WTC11 (cell line): ENCODE measurements around the gene MICAL3. TPM values are rescaled to one million over a fixed set of nuclear protein-coding genes. Genes with fewer than 3 reads are reported as not detected.

Experiments
- ATAC-seq: fragments of 200-7000 bp; cut with Tn5 transposase; 2 replicates; pipeline ENCODE4 v1.10.0; 2021; ENCODE audit warnings: mild to moderate bottlenecking, moderate library complexity
- CTCF ChIA-PET: fragments of 300-600 bp; sonication (Branson Sonifier 250); formaldehyde crosslinking; loops from one replicate; lab custom pipeline; 2021; ENCODE audit warnings: antibody characterized with exemption; lab: Charles Lee
- POLR2A ChIA-PET: fragments of 350-600 bp; sonication (Branson Sonifier 250); formaldehyde crosslinking; loops from one replicate; lab custom pipeline; 2021; ENCODE audit warnings: antibody characterized with exemption; lab: Charles Lee
- DNase-seq: peaks from one replicate; pipeline ENCODE4 v3.0.0; 2021; ENCODE audit warnings: low spot score
- H3K27ac Mint-ChIP-seq: 2 replicates; pipeline ENCODE4 v1.8.0; 2021; ENCODE audit warnings: mixed read lengths
- H3K27me3 Mint-ChIP-seq: 2 replicates; pipeline ENCODE4 v1.8.0; 2021; ENCODE audit warnings: low read depth, mild to moderate bottlenecking, moderate library complexity, mixed read lengths
- H3K36me3 Mint-ChIP-seq: 2 replicates; pipeline ENCODE4 v1.8.0; 2021; ENCODE audit warnings: mixed read lengths
- H3K4me1 Mint-ChIP-seq: 2 replicates; pipeline ENCODE4 v1.8.0; 2022; ENCODE audit warnings: mixed read lengths
- H3K4me3 Mint-ChIP-seq: 2 replicates; pipeline ENCODE4 v1.8.0; 2021; ENCODE audit warnings: mild to moderate bottlenecking, moderate library complexity, mixed read lengths
- H3K9me3 Mint-ChIP-seq: 2 replicates; pipeline ENCODE4 v1.8.0; 2021; ENCODE audit warnings: mixed read lengths
- CREB1 ChIP-seq: sonication (generic); formaldehyde crosslinking; IDR thresholded peaks from 2 replicates; pipeline ENCODE4 v1.8.0; 2023; ENCODE audit warnings: mild to moderate bottlenecking, missing genetic modification reagents
- CREM ChIP-seq: sonication (generic); formaldehyde crosslinking; IDR thresholded peaks from 2 replicates; pipeline ENCODE4 v1.8.1; 2022; ENCODE audit warnings: mild to moderate bottlenecking, missing genetic modification reagents, moderate library complexity
- ELF4 ChIP-seq: sonication (generic); formaldehyde crosslinking; IDR thresholded peaks from 2 replicates; pipeline ENCODE4 v1.8.1; 2022; ENCODE audit warnings: low read depth, mild to moderate bottlenecking, moderate library complexity, missing genetic modification reagents
- ETV6 ChIP-seq: sonication (generic); formaldehyde crosslinking; IDR thresholded peaks from 2 replicates; pipeline ENCODE4 v1.8.1; 2022; ENCODE audit warnings: mild to moderate bottlenecking, missing genetic modification reagents
- FOXK1 ChIP-seq: sonication (generic); formaldehyde crosslinking; IDR thresholded peaks from 2 replicates; pipeline ENCODE4 v1.8.0; 2022; ENCODE audit warnings: mild to moderate bottlenecking, moderate library complexity, missing genetic modification reagents
- HMGA2 ChIP-seq: fragments of 250-450 bp; sonication (Bioruptor Pico); IDR thresholded peaks from 2 replicates; pipeline ENCODE4 v1.4.0; 2021; ENCODE audit warnings: mild to moderate bottlenecking, moderate library complexity
- KAT7 ChIP-seq: sonication (generic); formaldehyde crosslinking; IDR thresholded peaks from 2 replicates; pipeline ENCODE4 v1.8.1; 2023; ENCODE audit warnings: missing genetic modification reagents, mild to moderate bottlenecking, borderline replicate concordance
- NFYB ChIP-seq: sonication (generic); formaldehyde crosslinking; conservative IDR thresholded peaks from 2 replicates; pipeline ENCODE4 v1.8.0; 2022; ENCODE audit warnings: low read depth, missing genetic modification reagents
- SMAD3 ChIP-seq: sonication (generic); formaldehyde crosslinking; IDR thresholded peaks from 2 replicates; pipeline ENCODE4 v1.8.0; 2022; ENCODE audit warnings: missing genetic modification reagents, mild to moderate bottlenecking, borderline replicate concordance
- SOX15 ChIP-seq: fragments of 250-450 bp; sonication (Bioruptor Pico); IDR thresholded peaks from 2 replicates; pipeline ENCODE4 v1.9.0; 2021; ENCODE audit warnings: mild to moderate bottlenecking
- TEAD4 ChIP-seq: sonication (generic); formaldehyde crosslinking; IDR thresholded peaks from 2 replicates; pipeline ENCODE4 v1.8.0; 2022; ENCODE audit warnings: mild to moderate bottlenecking, missing genetic modification reagents
- ZNF138 ChIP-seq: sonication (generic); formaldehyde crosslinking; conservative IDR thresholded peaks from 2 replicates; pipeline ENCODE4 v1.8.1; 2022; ENCODE audit warnings: mild to moderate bottlenecking, moderate library complexity, missing genetic modification reagents
- total RNA-seq: library from RNA; stranded (reverse); gene quantifications from 3 replicates; pipeline ENCODE4 v1.2.3, GENCODE V29; 2021
- TF ChIP-seq, protein P1 (sequence below): fragments of 250-450 bp; sonication (Bioruptor Pico); conservative IDR thresholded peaks from 2 replicates; pipeline ENCODE4 v1.9.0; 2021; ENCODE audit warnings: mild to moderate bottlenecking
- TF ChIP-seq, protein P2 (sequence below): sonication (generic); formaldehyde crosslinking; IDR thresholded peaks from 2 replicates; pipeline ENCODE4 v1.8.1; 2023; ENCODE audit warnings: mild to moderate bottlenecking, moderate library complexity, missing genetic modification reagents
- TF ChIP-seq, protein P3 (sequence below): fragments of 250-450 bp; sonication (Bioruptor Pico); IDR thresholded peaks from 2 replicates; pipeline ENCODE4 v1.9.0; 2021; ENCODE audit warnings: mild to moderate bottlenecking, borderline replicate concordance
- TF ChIP-seq, protein P4 (sequence below): sonication (generic); formaldehyde crosslinking; conservative IDR thresholded peaks from 2 replicates; pipeline ENCODE4 v1.8.1; 2023; ENCODE audit warnings: mild to moderate bottlenecking, low read depth, missing genetic modification reagents, moderate library complexity
- TF ChIP-seq, protein P5 (sequence below): sonication (generic); formaldehyde crosslinking; conservative IDR thresholded peaks from 2 replicates; pipeline ENCODE4 v1.8.1; 2022; ENCODE audit warnings: mild to moderate bottlenecking, missing genetic modification reagents
- TF ChIP-seq, protein P6 (sequence below): fragments of 250-450 bp; sonication (Bioruptor Pico); IDR thresholded peaks from 2 replicates; pipeline ENCODE4 v1.9.0; 2021; ENCODE audit warnings: mild to moderate bottlenecking
- TF ChIP-seq, protein P7 (sequence below): fragments of 200-600 bp; IDR thresholded peaks from 2 replicates; pipeline ENCODE4 v1.8.0; 2022; ENCODE audit warnings: antibody characterized with exemption

The MICAL3 gene
- total RNA-seq, 1 experiment from 2014 or later = 41.2 TPM

DNA sequence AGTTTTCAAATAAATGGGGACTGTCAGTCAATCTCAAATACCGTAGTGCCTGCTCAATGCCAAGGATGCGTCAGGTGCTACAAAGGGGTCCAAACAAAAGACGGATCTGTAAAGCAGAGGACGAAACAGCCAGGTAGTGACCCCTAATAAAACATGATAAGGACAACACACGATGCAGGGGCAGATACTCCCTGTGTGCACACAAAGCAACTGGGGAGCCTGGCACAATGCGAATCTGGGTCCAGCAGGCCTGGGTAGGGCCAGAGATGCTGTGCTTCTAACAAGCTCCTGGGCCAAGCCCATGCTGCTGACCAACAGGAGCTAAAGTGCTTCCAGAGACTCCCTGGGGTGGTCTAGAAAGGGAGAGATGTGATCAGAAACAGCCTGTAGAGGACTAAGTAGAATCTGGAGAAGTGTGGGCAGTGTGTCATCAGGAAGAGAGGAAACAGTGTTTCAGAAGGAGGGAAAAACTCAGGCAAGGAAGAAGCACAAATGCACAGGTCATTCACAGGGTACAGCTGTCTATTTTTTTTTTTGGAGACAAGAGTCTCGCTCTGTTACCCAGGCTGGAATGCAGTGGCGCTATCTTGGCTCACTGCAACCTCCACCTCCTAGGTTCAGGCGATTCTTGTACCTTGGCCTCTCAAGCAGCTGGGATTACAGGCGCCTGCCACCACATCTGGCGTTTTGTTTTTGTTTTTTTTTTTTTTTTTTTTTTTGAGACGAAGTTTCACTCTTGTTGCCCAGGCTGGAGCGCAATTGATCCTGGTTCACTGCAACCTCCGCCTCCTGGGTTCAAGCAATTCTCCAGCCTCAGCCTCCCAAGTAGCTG lies 74.5 kb downstream of the MICAL3 start (continued):
- TF ChIP-seq, protein P1, sequence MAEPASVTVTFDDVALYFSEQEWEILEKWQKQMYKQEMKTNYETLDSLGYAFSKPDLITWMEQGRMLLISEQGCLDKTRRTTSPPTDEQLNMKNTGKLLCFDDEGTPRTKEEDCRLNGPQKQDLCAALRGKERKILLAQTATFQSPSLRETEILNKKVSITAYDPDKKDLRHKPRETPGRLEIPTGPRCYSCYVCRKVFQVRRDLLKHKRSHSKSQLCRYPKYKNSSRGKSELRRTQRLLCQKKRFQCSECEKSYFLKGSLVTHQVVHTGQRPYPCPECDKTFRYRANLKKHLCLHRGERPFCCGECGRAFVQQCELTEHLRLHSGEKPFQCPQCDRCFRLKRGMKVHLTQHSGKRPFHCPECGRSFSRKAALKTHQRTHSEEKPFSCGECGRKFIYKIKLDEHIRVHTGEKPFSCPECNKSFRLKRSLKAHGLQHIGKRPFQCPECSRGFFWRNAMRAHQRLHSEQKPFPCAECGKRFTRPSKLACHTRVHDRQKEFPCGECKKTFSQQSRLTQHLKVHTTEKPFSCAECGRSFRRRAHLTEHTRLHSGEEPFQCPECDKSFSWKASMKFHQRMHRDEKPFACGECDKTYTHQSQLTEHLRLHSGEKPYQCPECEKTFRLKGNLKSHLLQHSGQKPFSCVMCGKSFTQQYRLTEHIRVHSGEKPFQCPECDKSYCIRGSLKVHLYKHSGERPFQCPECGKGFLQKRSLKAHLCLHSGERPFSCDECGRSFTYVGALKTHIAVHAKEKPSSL (CRISPR knock-in tag) = no peak
- TF ChIP-seq, protein P2, sequence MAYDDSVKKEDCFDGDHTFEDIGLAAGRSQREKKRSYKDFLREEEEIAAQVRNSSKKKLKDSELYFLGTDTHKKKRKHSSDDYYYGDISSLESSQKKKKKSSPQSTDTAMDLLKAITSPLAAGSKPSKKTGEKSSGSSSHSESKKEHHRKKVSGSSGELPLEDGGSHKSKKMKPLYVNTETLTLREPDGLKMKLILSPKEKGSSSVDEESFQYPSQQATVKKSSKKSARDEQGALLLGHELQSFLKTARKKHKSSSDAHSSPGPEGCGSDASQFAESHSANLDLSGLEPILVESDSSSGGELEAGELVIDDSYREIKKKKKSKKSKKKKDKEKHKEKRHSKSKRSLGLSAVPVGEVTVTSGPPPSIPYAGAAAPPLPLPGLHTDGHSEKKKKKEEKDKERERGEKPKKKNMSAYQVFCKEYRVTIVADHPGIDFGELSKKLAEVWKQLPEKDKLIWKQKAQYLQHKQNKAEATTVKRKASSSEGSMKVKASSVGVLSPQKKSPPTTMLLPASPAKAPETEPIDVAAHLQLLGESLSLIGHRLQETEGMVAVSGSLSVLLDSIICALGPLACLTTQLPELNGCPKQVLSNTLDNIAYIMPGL (CRISPR knock-in tag) = no peak
- TF ChIP-seq, all 79 proteins: peak for 0

DNA sequence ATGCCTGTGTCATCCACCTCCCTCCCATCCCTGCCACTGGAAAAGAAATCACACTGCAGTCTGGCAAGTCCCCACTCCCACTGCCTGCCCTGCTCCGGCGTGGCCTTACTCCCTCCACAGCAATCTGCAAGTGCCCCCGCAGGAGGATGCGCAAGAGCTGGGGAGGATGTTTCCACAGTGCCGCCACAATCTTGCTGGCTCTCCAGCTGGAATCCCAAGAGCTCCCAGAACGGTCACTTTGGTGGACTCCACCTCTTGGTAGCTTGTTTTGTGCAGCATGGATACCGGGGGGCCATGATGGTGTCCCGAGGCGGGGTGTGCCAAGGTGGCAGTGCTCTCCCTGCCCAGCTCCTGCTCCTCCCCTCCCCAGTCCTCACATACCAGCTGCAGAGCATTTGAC lies 76.3 kb downstream of the MICAL3 start:
- Mint-ChIP-seq H3K4me1 (peaks cover 50% of the 10 kb centered on the region), H3K27ac (no peak overlapping the region), H3K27me3 (no peaks in the 10 kb centered on the region), H3K9me3 (no peaks in the 10 kb centered on the region), H3K36me3 (no peaks in the 10 kb centered on the region), H3K4me3 (no peak overlapping the region)
- DNase-seq = no peak
- no peak for ATAC-seq
- ChIA-PET POLR2A (interaction anchor here (0.6 to 1.1 kb wide), 3 partner anchors 128 to 965 kb away, joined by 3 to 10 read pairs (median 6); no protein-coding TSS in a partner anchor), CTCF (interaction anchor here (1.0 to 1.3 kb wide), 2 partner anchors 59 to 128 kb away, joined by 3 read pairs; no protein-coding TSS in a partner anchor)
- no peak for TF ChIP-seq NFYB (CRISPR knock-in tag)
- no peak for TF ChIP-seq KAT7 (CRISPR knock-in tag)
- TF ChIP-seq, protein P3, sequence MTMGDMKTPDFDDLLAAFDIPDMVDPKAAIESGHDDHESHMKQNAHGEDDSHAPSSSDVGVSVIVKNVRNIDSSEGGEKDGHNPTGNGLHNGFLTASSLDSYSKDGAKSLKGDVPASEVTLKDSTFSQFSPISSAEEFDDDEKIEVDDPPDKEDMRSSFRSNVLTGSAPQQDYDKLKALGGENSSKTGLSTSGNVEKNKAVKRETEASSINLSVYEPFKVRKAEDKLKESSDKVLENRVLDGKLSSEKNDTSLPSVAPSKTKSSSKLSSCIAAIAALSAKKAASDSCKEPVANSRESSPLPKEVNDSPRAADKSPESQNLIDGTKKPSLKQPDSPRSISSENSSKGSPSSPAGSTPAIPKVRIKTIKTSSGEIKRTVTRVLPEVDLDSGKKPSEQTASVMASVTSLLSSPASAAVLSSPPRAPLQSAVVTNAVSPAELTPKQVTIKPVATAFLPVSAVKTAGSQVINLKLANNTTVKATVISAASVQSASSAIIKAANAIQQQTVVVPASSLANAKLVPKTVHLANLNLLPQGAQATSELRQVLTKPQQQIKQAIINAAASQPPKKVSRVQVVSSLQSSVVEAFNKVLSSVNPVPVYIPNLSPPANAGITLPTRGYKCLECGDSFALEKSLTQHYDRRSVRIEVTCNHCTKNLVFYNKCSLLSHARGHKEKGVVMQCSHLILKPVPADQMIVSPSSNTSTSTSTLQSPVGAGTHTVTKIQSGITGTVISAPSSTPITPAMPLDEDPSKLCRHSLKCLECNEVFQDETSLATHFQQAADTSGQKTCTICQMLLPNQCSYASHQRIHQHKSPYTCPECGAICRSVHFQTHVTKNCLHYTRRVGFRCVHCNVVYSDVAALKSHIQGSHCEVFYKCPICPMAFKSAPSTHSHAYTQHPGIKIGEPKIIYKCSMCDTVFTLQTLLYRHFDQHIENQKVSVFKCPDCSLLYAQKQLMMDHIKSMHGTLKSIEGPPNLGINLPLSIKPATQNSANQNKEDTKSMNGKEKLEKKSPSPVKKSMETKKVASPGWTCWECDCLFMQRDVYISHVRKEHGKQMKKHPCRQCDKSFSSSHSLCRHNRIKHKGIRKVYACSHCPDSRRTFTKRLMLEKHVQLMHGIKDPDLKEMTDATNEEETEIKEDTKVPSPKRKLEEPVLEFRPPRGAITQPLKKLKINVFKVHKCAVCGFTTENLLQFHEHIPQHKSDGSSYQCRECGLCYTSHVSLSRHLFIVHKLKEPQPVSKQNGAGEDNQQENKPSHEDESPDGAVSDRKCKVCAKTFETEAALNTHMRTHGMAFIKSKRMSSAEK (CRISPR knock-in tag) = no peak
- TF ChIP-seq, protein P4, sequence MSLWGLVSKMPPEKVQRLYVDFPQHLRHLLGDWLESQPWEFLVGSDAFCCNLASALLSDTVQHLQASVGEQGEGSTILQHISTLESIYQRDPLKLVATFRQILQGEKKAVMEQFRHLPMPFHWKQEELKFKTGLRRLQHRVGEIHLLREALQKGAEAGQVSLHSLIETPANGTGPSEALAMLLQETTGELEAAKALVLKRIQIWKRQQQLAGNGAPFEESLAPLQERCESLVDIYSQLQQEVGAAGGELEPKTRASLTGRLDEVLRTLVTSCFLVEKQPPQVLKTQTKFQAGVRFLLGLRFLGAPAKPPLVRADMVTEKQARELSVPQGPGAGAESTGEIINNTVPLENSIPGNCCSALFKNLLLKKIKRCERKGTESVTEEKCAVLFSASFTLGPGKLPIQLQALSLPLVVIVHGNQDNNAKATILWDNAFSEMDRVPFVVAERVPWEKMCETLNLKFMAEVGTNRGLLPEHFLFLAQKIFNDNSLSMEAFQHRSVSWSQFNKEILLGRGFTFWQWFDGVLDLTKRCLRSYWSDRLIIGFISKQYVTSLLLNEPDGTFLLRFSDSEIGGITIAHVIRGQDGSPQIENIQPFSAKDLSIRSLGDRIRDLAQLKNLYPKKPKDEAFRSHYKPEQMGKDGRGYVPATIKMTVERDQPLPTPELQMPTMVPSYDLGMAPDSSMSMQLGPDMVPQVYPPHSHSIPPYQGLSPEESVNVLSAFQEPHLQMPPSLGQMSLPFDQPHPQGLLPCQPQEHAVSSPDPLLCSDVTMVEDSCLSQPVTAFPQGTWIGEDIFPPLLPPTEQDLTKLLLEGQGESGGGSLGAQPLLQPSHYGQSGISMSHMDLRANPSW (CRISPR knock-in tag) = no peak
- TF ChIP-seq SOX15 (CRISPR knock-in tag) = no peak
- TF ChIP-seq, protein P5, sequence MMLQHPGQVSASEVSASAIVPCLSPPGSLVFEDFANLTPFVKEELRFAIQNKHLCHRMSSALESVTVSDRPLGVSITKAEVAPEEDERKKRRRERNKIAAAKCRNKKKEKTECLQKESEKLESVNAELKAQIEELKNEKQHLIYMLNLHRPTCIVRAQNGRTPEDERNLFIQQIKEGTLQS (CRISPR knock-in tag) = no peak
- TF ChIP-seq TEAD4 = no peak
- no peak for TF ChIP-seq CREM
- TF ChIP-seq, protein P6, sequence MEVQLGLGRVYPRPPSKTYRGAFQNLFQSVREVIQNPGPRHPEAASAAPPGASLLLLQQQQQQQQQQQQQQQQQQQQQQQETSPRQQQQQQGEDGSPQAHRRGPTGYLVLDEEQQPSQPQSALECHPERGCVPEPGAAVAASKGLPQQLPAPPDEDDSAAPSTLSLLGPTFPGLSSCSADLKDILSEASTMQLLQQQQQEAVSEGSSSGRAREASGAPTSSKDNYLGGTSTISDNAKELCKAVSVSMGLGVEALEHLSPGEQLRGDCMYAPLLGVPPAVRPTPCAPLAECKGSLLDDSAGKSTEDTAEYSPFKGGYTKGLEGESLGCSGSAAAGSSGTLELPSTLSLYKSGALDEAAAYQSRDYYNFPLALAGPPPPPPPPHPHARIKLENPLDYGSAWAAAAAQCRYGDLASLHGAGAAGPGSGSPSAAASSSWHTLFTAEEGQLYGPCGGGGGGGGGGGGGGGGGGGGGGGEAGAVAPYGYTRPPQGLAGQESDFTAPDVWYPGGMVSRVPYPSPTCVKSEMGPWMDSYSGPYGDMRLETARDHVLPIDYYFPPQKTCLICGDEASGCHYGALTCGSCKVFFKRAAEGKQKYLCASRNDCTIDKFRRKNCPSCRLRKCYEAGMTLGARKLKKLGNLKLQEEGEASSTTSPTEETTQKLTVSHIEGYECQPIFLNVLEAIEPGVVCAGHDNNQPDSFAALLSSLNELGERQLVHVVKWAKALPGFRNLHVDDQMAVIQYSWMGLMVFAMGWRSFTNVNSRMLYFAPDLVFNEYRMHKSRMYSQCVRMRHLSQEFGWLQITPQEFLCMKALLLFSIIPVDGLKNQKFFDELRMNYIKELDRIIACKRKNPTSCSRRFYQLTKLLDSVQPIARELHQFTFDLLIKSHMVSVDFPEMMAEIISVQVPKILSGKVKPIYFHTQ (CRISPR knock-in tag) = no peak
- TF ChIP-seq CREB1 (CRISPR knock-in tag) = no peak
- no peak for TF ChIP-seq FOXK1 (CRISPR knock-in tag)
- no peak for TF ChIP-seq SMAD3 (CRISPR knock-in tag)
- TF ChIP-seq, protein P7, sequence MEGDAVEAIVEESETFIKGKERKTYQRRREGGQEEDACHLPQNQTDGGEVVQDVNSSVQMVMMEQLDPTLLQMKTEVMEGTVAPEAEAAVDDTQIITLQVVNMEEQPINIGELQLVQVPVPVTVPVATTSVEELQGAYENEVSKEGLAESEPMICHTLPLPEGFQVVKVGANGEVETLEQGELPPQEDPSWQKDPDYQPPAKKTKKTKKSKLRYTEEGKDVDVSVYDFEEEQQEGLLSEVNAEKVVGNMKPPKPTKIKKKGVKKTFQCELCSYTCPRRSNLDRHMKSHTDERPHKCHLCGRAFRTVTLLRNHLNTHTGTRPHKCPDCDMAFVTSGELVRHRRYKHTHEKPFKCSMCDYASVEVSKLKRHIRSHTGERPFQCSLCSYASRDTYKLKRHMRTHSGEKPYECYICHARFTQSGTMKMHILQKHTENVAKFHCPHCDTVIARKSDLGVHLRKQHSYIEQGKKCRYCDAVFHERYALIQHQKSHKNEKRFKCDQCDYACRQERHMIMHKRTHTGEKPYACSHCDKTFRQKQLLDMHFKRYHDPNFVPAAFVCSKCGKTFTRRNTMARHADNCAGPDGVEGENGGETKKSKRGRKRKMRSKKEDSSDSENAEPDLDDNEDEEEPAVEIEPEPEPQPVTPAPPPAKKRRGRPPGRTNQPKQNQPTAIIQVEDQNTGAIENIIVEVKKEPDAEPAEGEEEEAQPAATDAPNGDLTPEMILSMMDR = no peak
- no peak for TF ChIP-seq ETV6 (CRISPR knock-in tag)
- no peak for TF ChIP-seq HMGA2
- no peak for TF ChIP-seq ELF4 (CRISPR knock-in tag)
- no peak for TF ChIP-seq ZNF138 (CRISPR knock-in tag)
